Measurements from ENCODE around the gene OOSP1. TPM values are rescaled to one million over a fixed set of nuclear protein-coding genes. Genes with fewer than 3 reads are reported as not detected.
"Not testable (repeated sequence)": the region's sequence is repeated elsewhere in the genome, so short reads cannot be mapped to it uniquely, and the experiment has no call there.

OOSP1 gene, protein sequence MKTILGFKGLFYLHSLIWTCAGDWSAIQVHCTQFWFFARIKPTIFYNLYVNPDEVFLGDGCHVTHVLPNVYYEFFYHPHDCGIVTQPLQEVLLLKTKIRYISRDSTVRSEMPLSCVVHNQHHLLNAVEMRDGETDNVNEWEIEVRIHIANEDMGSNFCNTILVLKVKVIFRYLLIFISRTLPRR
- not detected for total RNA-seq

DNA sequence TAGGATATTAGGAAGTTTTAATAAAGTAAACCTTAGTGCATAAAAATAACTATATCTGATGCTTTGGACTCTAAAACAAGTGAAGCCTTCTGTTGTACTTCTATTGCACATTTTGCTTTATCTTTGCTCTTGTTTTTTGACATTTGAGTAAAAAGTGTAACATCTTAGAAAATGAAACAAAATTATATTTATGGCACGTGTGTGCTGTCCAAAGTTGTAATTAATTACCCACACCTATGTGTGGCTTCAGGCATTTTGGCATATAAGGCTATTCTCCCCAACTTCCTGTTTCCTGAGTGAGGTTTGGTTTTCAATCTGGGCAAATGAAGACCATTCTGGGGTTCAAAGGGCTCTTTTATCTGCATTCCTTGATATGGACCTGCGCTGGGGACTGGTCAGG, at the start of gene OOSP1:
TSS of gene OOSP1 (plus strand) at position 301 of the 400 bp plus-strand sequence. CDS start at position 324, 23 bp downstream.
- DNase-seq (ENCODE audit: low spot score) = no peak

DNA sequence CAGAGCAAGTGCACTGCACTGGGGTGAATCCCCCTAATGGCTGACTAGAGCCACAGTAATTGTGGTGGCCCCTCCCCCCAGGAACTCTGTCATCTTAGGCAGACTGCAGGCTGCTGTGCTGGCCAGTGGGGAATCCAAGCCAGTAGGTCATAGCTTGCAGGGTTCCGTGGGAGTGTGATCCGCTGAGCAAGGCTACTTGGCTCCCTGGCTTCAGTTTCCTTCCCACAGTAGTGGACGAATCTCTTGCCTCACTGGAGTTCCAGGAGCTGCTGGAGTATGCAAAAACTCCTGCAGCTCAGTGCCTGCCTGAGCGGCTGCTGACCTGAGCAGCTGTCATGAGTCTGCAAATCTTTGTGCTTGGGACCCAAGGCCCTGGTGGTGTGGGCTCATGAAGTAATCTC, 46.5 kb upstream of the OOSP1 start:
- DNase-seq (ENCODE audit: low spot score) = no peak

DNA sequence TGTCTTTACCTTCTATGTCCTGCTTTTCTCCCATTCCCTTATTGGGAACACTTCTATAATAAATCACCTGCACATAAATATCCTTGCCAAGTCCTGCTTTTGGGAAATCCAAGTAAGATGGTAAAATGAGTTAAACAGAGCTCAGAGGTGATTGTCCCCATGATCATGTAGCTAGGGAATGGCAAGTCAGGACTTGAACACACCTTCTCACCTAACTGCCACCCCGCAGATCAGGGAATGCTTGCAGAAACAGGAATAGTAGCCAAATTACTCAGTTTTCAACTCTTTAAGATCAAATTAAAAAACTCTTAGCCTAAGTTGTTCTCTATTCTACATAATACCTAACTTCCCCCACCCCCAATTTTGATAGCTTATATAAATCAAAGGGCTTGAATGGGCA, 43.6 kb upstream of the OOSP1 start:
- DNase-seq (ENCODE audit: low spot score) = no peak

DNA sequence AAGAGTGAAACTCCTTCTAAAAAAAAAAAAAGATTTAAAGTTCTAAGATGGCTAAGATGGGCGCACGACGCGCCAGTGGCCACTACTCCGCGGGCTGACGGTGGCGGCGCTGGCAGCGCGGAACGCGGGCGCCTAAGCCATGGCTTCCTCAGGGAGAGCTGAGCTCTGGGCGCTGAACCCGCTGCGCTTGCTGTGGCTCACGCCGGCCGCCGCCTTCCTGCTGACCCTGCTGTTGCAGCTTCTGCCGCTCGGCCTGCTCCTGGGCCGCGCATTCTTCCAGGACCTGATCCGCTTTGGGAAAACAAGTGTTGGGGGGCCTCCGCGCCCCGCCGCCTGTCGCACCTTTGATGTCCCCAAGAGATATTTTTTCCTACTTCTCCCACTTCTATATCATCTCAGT, 40.2 kb upstream of the OOSP1 start:
- DNase-seq (ENCODE audit: low spot score) = no peak

DNA sequence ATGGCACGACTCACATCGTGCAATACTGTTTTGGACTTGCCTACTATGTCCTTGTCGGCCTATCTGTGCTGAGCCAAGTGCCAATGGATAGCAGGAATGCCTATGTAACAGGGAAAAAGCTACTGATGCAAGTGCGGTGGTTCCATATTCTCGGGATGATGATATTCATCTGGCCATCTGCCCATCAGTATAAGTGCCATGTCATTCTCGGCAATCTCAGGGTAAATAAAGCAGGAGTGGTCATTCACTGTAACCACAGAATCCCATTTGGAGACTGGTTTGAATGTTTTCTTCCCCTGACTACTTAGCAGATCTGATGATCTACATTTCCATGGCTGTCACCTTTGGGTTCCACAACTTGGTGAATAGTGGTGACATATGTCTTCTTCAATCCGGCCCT, 39.6 kb upstream of the OOSP1 start:
- DNase-seq (ENCODE audit: low spot score) = no peak

DNA sequence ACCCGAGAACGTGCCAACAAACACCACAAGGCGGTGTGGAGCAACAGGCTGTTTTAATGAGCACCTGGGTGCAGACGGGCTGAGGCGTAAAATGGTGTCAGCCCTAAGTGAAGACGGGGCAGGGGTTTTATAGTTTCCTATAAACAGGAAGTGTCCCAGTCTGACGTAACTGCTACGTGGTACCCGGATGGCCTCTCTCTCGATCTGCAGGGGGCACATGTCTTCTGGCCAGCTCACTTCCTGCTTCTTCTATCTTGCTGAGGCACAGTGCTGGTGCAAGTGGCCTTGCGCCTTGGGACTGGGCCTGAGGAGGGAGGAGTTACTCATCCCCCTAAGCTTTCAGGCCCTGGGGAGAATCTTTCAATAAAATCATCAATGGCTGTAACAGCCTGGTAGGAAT, 38.7 kb upstream of the OOSP1 start:
- no peak for DNase-seq (ENCODE audit: low spot score)

DNA sequence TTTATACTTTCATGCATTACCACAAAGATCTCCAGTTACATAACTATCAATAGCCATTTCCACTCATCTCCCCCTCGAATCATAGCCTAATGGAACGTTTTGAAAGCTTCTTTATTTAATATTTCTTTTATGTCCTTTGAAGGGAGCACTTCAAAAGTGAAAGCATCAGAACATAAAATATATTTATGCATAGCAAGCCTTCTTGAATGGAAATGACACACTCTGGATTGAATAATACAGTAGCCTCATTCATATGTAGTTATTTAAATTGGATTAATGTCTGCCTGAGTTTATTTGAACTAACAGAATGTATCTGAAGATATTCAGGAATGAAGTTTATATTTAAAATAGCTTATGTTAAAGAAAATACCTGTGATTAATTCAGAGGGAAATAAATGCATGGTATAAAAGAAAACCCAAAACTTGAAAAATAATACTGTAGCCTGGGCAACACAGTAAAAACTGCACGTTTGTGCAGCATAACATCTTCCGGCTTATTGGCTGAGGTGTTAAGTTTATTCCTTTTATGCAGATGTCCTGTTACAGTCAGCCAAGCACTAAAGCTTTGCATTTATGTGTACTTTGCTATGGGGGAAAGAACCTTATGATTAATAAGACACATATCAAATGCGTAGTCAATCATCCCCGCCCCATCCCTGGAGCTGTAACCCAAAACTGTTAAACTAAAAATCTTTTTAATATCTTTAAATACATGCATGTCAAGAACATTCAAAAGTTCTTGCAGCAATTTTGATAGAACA, 37.7 kb upstream of the OOSP1 start:
- no peak for DNase-seq (ENCODE audit: low spot score)

DNA sequence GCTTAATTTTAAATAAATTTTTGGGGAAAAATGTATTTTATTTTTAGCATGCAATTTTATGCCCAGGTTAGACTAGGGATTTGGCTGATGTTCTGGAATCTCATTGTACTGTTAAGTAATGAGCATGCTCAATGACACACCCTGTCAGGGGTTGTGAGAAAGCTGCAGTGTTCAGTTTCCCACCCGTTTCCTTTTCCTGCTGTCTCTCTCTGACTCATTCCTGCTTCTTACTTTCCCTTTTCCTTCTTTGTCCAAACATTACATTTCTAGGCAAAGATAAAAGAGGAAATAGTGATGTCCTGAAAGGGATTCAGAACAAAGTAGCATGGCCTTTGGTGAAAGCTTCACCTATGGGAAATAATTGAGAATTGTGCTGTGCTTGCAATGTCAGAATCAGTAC, 36.9 kb upstream of the OOSP1 start:
- no peak for DNase-seq (ENCODE audit: low spot score)

DNA sequence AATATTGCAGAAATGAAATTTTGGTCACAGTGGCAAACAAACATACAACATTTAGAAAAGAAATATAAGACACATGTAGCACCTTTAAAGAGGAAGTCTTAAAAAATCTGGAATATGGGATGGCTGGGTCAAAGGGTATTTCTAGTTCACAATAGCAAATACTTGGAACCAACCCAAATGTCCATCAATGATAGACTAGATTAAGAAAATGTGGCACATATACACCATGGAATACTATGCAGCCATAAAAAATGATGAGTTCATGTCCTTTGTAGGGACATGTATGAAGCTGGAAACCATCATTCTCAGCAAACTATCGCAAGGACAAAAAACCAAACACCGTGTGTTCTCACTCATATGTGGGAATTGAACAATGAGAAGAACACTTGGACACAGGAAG, 34.7 kb upstream of the OOSP1 start:
- DNase-seq (ENCODE audit: low spot score) = not testable (repeated sequence)

DNA sequence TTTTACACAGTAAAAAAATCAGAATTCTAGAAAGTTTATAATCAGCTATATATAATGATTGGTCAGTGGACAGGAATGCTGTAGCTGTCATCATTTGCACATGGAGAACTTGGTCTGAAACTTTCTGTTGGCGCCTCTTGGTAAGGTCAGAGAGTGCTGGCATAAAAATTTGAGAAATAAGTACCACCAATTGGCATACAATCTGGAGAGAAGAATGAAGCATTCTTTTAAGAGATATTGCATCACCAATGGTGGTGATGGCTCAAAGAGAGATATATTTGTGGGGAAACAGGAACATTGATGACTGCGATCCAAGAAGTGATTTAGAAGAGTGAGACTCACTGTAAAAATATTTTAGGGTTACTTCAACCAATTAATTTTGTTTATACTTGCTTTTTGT, 19.8 kb upstream of the OOSP1 start:
- no peak for DNase-seq (ENCODE audit: low spot score)

DNA sequence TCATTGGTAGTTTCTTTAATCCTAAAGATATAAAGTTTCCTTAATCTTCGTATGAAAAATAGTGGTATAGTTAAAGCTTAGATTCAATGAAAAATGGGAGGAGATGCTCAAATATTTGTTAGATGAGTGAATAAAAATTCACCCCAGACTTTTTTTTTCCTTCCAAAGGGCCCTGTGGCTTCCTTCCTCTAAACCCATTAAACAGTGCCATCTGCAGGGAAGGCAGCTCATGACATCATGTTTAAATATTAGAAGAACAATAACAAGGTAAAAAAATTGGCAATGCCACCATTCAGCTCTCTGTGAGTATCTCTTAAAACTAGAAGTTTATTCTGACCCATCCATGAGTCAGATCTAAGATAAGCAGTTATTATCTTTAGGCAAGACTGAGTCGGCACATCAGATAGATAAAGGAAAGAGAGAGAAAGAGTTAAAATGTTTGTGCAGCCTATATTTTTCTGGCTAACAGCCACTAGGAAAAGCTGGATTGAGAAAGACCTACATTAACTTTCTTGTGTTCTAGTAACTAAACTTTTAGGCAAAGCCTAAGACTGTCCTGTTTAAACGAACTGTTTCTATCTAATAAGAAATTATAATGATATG, 19.1 kb upstream of the OOSP1 start:
- DNase-seq (ENCODE audit: low spot score) = peak; percentile 49

DNA sequence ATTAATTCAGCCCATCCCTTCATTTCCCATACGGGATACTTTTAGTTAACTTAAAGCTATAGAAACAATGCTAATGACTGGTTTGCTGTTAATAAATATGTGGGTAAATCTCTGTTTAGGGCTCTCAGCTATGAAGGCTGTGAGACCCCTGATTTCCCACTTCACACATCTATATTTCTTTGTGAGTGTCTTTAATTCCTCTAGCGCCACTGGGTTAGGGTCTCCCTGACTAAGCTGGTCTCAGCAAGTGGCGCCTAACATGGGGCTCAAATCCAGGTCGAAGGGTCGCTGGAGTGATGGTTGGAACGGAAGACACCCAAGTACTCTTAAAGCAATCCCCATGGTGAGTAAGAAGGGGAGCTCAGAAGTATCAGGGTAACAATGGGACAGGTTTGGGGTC, 14.4 kb upstream of the OOSP1 start:
- no peak for DNase-seq (ENCODE audit: low spot score)

DNA sequence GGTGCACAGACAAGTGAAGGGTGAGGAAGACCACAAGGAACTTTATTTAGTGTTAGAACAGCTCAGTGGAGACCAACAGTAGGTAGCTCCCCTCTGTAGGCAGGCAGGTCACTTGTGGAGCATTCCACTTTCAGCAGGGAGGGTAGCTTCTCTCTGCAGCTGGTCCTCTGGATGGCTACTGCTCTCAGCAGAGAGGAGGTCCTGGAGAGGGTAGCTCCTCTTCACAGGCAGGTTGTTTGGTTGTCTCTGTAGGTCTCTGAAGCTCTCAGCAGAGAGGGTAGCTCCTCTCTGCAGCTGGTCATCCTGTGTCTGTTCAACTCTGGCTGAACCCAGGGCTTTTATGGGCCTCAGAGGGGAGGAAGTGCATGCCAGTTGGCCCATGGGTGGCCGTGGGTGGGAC, 6.5 kb upstream of the OOSP1 start:
- no peak for DNase-seq (ENCODE audit: low spot score)

DNA sequence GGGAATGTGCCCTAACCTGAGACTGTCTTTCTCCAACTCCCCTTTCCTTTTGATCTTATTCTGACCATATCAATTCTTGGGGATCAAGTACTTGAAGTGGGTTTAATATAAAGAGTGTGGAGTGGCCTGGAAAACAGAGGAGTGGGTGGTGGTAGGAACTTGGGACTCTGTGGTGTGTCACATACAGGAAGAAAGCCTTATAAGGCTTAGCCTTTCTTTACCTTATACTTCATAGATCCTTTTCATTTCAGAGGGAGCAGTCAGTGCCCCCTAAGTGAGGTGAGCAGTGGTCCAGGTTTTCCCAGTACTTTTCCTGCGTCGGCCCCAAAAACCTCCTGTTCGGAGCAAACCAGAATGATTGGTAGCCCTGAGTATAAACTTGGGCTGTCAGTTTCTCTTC, 486 bp downstream of the OOSP1 start:
- DNase-seq (ENCODE audit: low spot score) = no peak

DNA sequence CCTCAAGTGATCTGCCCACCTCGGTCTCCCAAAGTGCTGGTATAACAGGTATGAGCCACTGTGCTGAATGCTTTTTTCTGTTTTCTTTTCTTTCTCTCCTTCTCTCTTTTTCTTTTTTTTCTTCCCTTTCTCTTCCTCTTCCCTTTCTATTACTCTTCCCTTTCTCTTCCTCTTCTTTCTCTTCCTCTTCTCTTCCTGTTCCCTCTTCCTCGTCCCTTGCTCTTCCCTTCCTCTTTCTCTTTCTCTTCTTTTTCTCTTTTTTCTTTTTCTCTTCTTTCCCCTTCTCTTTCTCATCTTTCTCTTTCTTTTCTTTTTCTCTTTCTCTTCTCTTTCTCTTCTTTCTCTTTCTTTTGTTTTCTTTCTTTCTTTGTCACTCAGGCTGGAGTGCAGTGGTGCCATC, 1.2 kb downstream of the OOSP1 start:
- DNase-seq (ENCODE audit: low spot score) = no peak

DNA sequence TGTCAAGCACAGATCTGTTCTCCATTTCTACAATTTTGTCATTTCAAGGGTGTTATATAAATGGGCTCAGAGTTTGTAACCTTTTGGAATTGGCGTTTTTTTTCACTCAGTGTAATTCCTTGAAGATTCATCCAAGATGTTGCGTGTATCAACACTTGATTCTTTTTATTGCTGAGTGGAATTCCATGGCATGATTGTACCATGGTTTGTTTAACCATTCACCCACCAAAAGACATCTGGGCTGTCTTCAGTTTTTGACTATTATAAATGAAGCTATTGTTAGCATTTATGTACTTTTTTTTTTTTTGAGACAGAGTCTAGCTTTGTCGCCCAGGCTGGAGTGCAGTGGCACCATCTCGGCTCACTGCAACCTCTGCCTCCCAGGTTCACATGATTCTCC, 2.9 kb downstream of the OOSP1 start:
- DNase-seq (ENCODE audit: low spot score) = no peak

DNA sequence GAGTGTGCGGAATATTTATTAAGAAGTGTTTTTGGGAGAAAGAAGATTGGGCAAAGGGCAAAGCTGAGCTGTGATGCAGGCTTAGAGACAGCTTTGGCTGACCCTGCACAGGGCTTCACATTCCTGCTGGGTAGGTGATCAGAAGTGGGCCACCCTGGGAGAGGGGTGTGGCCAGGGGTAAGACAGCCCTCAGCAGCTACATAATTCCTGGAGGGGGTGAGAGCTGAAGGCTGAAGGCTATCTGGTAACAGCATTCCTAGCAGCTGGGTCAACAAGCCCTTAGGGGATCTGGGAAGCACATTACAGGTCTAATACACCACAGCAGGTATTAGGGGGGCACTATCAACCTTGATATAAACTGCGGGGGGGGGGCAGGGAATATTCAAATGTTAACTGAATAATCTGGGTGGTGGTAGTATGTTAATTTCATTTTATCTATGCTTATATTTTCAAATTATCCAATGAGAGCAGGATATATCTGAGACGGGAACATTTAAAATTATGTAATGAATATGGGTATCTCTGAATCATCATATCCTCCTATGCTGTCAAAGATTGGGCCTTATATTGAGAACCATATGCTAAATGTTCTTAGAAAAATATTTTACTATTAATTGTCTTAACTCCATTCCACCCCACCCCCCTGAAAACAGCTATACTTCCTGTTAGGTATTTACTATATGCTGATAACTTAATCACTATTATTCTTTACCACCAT, 5.9 kb downstream of the OOSP1 start:
- DNase-seq (ENCODE audit: low spot score) = no peak

DNA sequence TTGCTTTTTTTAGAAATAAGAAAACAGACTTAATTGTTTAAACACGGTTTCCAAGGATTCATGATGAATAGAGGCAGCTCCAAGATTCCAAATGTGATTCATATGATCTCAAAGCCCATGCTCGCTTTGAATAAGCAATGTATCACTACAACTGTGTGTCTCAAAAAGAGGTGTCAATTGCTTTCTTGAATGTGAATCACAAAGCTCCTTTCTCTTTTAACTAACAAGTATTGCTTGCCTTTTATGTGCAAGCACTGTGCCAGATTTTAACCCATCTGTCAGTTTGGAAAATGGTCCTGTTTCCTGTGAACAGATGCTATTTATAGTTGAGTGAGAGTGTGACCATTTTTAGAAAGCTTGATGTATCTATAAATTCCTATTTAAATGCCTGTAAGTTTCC, 6.5 kb downstream of the OOSP1 start:
- no peak for DNase-seq (ENCODE audit: low spot score)

DNA sequence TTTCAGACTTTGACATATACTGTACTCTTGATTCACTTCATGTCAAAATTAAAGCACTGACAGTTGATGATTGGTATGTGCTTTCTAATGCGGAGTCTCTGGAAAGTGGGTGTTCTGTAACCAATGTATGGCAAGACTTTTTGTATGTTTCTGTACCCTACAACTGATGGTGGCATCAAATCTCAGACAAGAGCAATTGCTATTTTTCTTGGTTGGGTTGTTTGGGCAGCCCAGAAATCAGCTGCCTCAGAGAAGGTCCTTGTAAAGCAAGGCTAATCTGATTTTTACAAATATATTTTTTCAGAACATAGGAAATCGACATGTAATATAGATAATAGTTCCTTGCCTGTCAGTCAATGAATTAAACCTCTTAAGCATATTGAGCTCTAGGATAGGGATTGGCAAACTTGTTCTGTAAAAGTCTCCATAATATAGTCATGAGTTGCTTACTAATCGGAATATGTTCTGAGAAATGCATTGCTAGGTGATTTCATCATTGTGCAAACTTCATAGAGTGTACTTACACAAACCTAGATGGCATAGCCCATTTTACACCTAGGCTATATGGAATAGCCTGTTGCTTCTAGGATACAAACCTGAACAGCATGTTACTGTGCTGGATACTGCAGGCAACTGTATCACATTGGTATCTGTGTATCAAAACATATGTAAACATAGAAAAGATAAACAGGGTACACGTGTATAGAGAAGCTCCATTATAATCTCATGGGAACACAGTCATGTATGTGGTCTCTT, 15.4 kb downstream of the OOSP1 start:
- no peak for DNase-seq (ENCODE audit: low spot score)

DNA sequence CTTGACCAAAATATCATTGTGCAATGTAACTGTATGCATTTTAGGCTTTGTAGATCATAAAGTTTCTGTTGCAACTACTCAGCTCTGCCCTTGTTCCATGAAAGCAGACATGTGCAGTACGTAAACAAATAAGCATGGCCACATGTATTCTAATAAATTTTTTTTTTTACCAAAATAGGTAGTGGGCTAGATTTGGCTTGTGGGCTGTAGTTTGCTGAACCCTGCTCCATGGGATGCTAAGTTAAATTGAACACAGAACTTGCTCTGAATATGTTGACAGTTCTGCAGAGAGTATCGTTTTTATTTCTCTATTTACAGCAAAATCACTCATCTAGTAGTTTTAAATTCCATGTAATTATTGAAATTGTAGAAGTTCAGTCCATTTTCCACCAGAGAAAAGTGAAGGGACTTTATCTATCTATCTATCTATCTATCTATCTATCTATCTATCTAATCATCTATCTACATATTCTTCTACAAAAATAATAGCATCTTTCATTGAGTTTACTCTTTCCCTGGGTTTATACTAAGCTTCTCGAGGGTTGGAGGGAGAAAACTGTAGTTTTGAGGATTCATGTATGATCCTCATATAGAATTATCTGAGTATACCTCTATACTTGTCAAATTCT, 16.1 kb downstream of the OOSP1 start:
- no peak for DNase-seq (ENCODE audit: low spot score)

DNA sequence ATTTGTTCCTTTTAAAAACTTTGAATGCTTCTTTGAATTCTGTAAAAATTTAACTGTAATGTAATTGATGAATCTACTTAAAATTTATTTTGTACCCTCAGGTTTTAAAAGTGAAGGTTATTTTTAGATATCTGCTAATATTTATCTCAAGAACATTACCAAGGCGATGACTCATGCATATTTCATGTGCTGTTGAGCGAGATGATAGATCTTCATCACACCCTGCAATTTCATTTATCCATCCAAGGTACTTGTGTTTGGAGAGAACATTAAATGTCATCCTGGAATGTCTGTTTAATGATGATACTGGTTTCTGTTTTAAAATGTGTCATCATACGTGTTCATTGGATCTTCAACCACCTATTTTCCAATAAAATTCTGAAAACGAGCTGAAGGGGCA, 18.9 kb downstream of the OOSP1 start:
- no peak for DNase-seq (ENCODE audit: low spot score)

Data from mucosa of gallbladder (tissue), 1 donor.